ENCODE measurements around the gene TRAPPC1. TPM values are rescaled to one million over a fixed set of nuclear protein-coding genes. Genes with fewer than 3 reads are reported as not detected.

TRAPPC1 gene
- total and polyA plus RNA-seq, 2 experiments from 2014 or later = 37.8 to 321 TPM

DNA sequence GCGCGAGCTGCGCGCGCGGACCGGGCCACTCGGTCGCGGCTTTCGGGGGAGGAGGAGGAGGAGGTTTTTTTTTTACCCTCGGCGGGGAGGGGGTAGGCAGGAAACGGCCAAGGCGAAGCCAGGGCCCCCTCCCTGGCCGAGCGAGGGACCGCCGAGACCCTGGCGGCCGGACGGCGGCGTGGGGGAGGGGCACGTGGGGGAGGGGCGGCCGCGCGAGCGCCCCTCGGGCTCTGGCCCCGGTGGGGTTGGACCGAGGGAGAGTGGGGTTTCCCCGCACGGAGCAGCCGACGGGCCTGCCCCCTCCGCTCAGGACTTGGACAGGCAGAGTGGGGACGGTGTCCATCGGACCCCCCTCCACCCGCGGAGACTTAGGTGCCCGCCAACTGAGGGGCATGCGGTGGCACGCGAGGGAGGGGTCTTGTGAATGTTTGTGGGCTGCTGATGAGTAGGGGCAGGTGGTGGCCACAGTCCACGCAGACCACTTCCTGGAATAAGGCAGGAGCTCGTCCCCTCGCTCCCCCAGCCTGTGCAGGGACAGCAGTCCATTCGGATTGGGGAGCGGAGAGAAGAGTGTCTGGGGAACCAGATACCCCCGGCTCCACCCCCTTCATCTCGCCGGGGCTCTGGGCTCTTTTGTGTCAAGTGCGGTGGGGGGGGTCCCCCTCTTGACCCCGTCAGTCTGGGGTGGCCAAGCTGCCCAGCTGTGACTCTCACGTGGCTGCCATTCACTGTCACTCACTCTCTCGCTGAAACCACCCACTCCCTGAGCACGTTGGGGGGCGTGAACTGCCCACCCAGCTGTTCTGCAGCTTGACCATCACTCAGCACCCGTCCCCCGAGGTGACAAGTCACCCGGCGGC is 46.1 kb downstream of the TRAPPC1 start:
- peak; percentile 66 for DNase-seq
- H3K4me1 ChIP-seq (ENCODE audit: insufficient read depth) = peaks cover 38% of the 10 kb centered on the region

DNA sequence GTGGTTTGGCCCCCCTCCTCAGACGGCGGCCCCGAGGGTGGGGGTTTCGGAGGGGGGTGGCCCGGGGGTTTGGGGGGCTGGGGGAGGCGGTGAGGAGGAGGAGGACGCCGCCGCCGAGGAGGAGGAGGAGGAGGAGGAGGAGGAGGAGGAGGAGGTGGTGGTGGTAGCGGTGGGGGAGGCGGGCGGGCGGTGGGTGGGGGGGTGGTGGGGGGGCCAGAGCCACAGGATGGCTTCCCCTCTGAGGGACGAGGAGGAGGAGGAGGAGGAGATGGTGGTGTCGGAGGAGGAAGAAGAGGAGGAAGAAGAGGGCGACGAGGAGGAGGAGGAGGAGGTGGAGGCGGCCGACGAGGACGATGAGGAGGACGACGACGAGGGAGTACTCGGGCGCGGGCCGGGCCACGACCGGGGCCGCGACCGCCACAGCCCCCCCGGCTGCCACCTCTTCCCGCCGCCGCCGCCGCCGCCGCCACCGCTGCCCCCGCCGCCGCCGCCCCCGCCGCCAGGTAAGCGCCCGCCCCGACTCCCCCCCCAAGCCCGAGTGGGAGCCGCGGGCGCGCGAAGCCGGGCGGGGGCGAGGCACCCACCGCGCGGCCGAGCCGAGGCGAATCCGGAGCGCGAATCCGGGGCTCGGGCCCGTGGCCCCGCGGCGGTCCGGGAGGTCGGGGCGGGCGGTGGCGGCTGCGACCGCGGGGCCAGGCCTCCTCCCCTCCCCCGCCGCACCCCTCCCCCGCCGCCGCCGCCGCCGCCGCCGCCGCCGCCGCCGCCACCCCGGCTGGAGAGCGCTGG is 47.0 kb downstream of the TRAPPC1 start:
- Histone ChIP-seq H3K9me2 (ENCODE audit: insufficient read depth) (no peaks in the 10 kb centered on the region), H3K27ac (peak overlapping the region; percentile 90), H3K79me2 (ENCODE audit: insufficient read depth) (peaks cover 19% of the 10 kb centered on the region), H3K9me3 (ENCODE audit: low read depth) (no peaks in the 10 kb centered on the region), H3K4me1 (ENCODE audit: insufficient read depth) (peaks cover 37% of the 10 kb centered on the region), H3K27me3 (replicated peaks; ENCODE audit: insufficient read depth) (no peaks in the 10 kb centered on the region), H3F3A (ENCODE audit: insufficient read depth) (peaks cover 37% of the 10 kb centered on the region), H2AFZ (no peak overlapping the region), H3K4me3 (peak overlapping the region; percentile 90), H4K20me1 (ENCODE audit: insufficient read depth) (no peaks in the 10 kb centered on the region), H3K36me3 (ENCODE audit: low read depth) (no peaks in the 10 kb centered on the region), H3K9ac (peak overlapping the region; percentile 82), H3K4me2 (ENCODE audit: unreplicated experiment) (no peak overlapping the region)
- in situ Hi-C loops (cut with MboI) = no loop called here
- TF ChIP-seq EZH2phosphoT487 (IDR thresholded peaks at IDR 0.05; ENCODE audit: insufficient read depth, low read depth) (no peak), EZH2 (IDR thresholded peaks at IDR 0.05; ENCODE audit: insufficient read depth, poor library complexity, severe bottlenecking) (no peak)
- 2% methylated on average over 25 of the region's 100 CpGs; no CpG with 5 or more reads in 1 of the 2 experiments for WGBS, 2 experiments (ENCODE audit: low coverage in 1 of 2, low lambda C conversion rate in 2 of 2, missing lambda C conversion rate in 2 of 2)
- DNase-seq = peak; percentile 43

More for the DNA sequence above, 46.1 kb downstream of the TRAPPC1 start:
- in situ Hi-C loops (cut with MboI) = no loop called here
- no peaks in the 10 kb centered on the region for H3K9me2 ChIP-seq (ENCODE audit: insufficient read depth)
- no peaks in the 10 kb centered on the region for H3K9me3 ChIP-seq (ENCODE audit: low read depth)
- H3K27ac ChIP-seq = peak overlapping the region; percentile 90
- no peaks in the 10 kb centered on the region for H3K27me3 ChIP-seq (replicated peaks; ENCODE audit: insufficient read depth)
- H4K20me1 ChIP-seq (ENCODE audit: insufficient read depth) = no peaks in the 10 kb centered on the region
- H3K4me2 ChIP-seq (ENCODE audit: unreplicated experiment) = peak overlapping the region; percentile 86
- peak overlapping the region; percentile 82 for H3K9ac ChIP-seq
- TF ChIP-seq EZH2 (IDR thresholded peaks at IDR 0.05; ENCODE audit: insufficient read depth, poor library complexity, severe bottlenecking) (no peak), EZH2phosphoT487 (IDR thresholded peaks at IDR 0.05; ENCODE audit: insufficient read depth, low read depth) (no peak)
- H3K79me2 ChIP-seq (ENCODE audit: insufficient read depth) = peaks cover 27% of the 10 kb centered on the region
- H2AFZ ChIP-seq = peak overlapping the region; percentile 77
- H3F3A ChIP-seq (ENCODE audit: insufficient read depth) = peaks cover 38% of the 10 kb centered on the region
- WGBS, 2 experiments (ENCODE audit: low coverage in 1 of 2, low lambda C conversion rate in 2 of 2, missing lambda C conversion rate in 2 of 2) = 1% methylated on average over 14 to 48 of the region's 64 CpGs
- H3K4me3 ChIP-seq = peak overlapping the region; percentile 90
- no peaks in the 10 kb centered on the region for H3K36me3 ChIP-seq (ENCODE audit: low read depth)

DNA sequence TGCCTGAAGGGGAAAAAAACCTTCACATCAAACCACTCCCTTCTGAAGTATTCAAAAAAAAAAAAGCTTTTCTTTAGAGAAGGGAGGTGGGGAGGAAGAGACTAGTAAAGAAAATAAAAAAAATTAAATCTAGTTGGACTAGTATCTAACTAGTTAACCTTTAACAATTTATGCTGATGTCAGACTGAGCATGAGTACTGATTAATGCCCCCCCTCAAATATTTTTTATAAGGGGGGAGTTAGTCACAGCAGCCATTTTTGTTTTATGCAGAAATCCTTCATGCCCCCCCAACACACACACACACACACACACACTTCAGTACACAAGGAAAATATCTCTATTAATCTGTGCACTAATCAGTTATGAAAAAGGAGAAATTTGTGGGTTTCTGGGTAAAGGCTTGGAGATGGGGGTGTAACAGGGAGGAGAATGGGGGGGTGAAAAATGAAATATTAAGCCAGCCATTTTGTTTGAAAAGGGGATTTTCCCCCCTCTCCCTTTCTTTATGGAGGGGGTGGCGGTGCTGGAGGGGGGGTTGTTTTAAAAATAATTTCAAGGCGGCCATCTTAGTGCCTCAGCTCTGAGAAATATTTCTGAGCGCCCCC is 47.9 kb downstream of the TRAPPC1 start:
- peaks cover 31% of the 10 kb centered on the region for H3F3A ChIP-seq (ENCODE audit: insufficient read depth)
- peaks cover 28% of the 10 kb centered on the region for H3K4me1 ChIP-seq (ENCODE audit: insufficient read depth)
- H3K4me2 ChIP-seq (ENCODE audit: unreplicated experiment) = peak overlapping the region; percentile 85
- H3K79me2 ChIP-seq (ENCODE audit: insufficient read depth) = peaks cover 10% of the 10 kb centered on the region
- peak overlapping the region; percentile 42 for H3K27ac ChIP-seq
- in situ Hi-C loops (cut with MboI) = no loop called here
- 0% methylated on average over 3 of the region's 3 CpGs for WGBS, 2 experiments (ENCODE audit: low coverage in 1 of 2, low lambda C conversion rate in 2 of 2, missing lambda C conversion rate in 2 of 2)
- TF ChIP-seq EZH2phosphoT487 (IDR thresholded peaks at IDR 0.05; ENCODE audit: insufficient read depth, low read depth) (no peak), EZH2 (IDR thresholded peaks at IDR 0.05; ENCODE audit: insufficient read depth, poor library complexity, severe bottlenecking) (no peak)
- no peaks in the 10 kb centered on the region for H3K9me3 ChIP-seq (ENCODE audit: low read depth)
- H3K4me3 ChIP-seq = peak overlapping the region; percentile 73
- H3K36me3 ChIP-seq (ENCODE audit: low read depth) = 0 out of 2 replicates have a peak, but pooled peaks cover 3% of the 10 kb centered on the region
- no peaks in the 10 kb centered on the region for H3K9me2 ChIP-seq (ENCODE audit: insufficient read depth)
- H3K27me3 ChIP-seq (replicated peaks; ENCODE audit: insufficient read depth) = no peaks in the 10 kb centered on the region
- peak; percentile 54 for DNase-seq
- H3K9ac ChIP-seq = peak overlapping the region; percentile 77
- H2AFZ ChIP-seq = peak overlapping the region; percentile 83
- H4K20me1 ChIP-seq (ENCODE audit: insufficient read depth) = no peaks in the 10 kb centered on the region

GRCh38 chr17:7882629-7883028 is 49.1 kb downstream of the TRAPPC1 start:
- no peaks in the 10 kb centered on the region for H3K9me2 ChIP-seq (ENCODE audit: insufficient read depth)
- H3K27ac ChIP-seq = no peak overlapping the region
- H4K20me1 ChIP-seq (ENCODE audit: insufficient read depth) = no peaks in the 10 kb centered on the region
- H3K4me2 ChIP-seq (ENCODE audit: unreplicated experiment) = no peak overlapping the region
- TF ChIP-seq EZH2 (IDR thresholded peaks at IDR 0.05; ENCODE audit: insufficient read depth, poor library complexity, severe bottlenecking) (no peak), EZH2phosphoT487 (IDR thresholded peaks at IDR 0.05; ENCODE audit: insufficient read depth, low read depth) (no peak)
- H3K79me2 ChIP-seq (ENCODE audit: insufficient read depth) = no peaks in the 10 kb centered on the region
- H2AFZ ChIP-seq = no peak overlapping the region
- H3K36me3 ChIP-seq (ENCODE audit: low read depth) = 0 out of 2 replicates have a peak, but pooled peaks cover 3% of the 10 kb centered on the region
- 98% methylated on average over 3 of the region's 3 CpGs for WGBS, 2 experiments (ENCODE audit: low coverage in 1 of 2, low lambda C conversion rate in 2 of 2, missing lambda C conversion rate in 2 of 2)
- H3K9me3 ChIP-seq (ENCODE audit: low read depth) = no peaks in the 10 kb centered on the region
- H3K9ac ChIP-seq = no peak overlapping the region
- peaks cover 20% of the 10 kb centered on the region for H3F3A ChIP-seq (ENCODE audit: insufficient read depth)
- DNase-seq = no peak
- no peaks in the 10 kb centered on the region for H3K27me3 ChIP-seq (replicated peaks; ENCODE audit: insufficient read depth)
- H3K4me3 ChIP-seq = no peak overlapping the region
- in situ Hi-C loops (cut with MboI) = no loop called here
- peaks cover 16% of the 10 kb centered on the region for H3K4me1 ChIP-seq (ENCODE audit: insufficient read depth)

Data from GM23248 (cell line).